GM18868 (cell line): ENCODE measurements around the gene NEBL.
"Not testable (repeated sequence)": the region's sequence is repeated elsewhere in the genome, so short reads cannot be mapped to it uniquely, and the experiment has no call there.

Source experiments
- ATAC-seq: cut with Tn5 transposase; IDR thresholded peaks from one replicate; pipeline ENCODE4 v1.9.1; 2021; ENCODE audit warnings: mild to moderate bottlenecking, moderate library complexity; ENCODE audit not compliant: unreplicated experiment

NEBL gene

GRCh38 chr10:20897146-20897825 lies at the start of gene NEBL:
NEBL (minus strand) TSS chr10:20897311; CDS start chr10:20897205, 106 bp downstream.
- no peak for ATAC-seq

- ATAC-seq, result no peak
Measured at GRCh38 chr10:20945546-20946332, 48.6 kb upstream of the NEBL start.

GRCh38 chr10:20944789-20945502 lies 47.8 kb upstream of the NEBL start:
- ATAC-seq, result no peak

GRCh38 chr10:20939414-20939813 lies 42.3 kb upstream of the NEBL start:
- not testable (repeated sequence) for ATAC-seq

- ATAC-seq, result no peak
Measured at GRCh38 chr10:20936396-20936795, 39.3 kb upstream of the NEBL start.

GRCh38 chr10:20935931-20936330 lies 38.8 kb upstream of the NEBL start:
- ATAC-seq, result no peak

- ATAC-seq, result no peak
Measured at GRCh38 chr10:20935301-20935700, 38.2 kb upstream of the NEBL start.

- ATAC-seq, result no peak
Measured at GRCh38 chr10:20933705-20934104, 36.6 kb upstream of the NEBL start.

- ATAC-seq, result no peak
Measured at GRCh38 chr10:20932606-20933126, 35.6 kb upstream of the NEBL start.

- no peak for ATAC-seq
Measured at GRCh38 chr10:20931156-20931795, 34.2 kb upstream of the NEBL start.

GRCh38 chr10:20927456-20927855 lies 30.3 kb upstream of the NEBL start:
- no peak for ATAC-seq

- no peak for ATAC-seq
Measured at GRCh38 chr10:20922451-20922850, 25.3 kb upstream of the NEBL start.

- no peak for ATAC-seq
Measured at GRCh38 chr10:20922033-20922432, 24.9 kb upstream of the NEBL start.

- ATAC-seq, result no peak
Measured at GRCh38 chr10:20920061-20920460, 22.9 kb upstream of the NEBL start.

- no peak for ATAC-seq
Measured at GRCh38 chr10:20919481-20919880, 22.4 kb upstream of the NEBL start.

GRCh38 chr10:20916976-20917375 lies 19.9 kb upstream of the NEBL start:
- ATAC-seq, result no peak

GRCh38 chr10:20912969-20913368 lies 15.9 kb upstream of the NEBL start:
- no peak for ATAC-seq

GRCh38 chr10:20911626-20912025 lies 14.5 kb upstream of the NEBL start:
- no peak for ATAC-seq

GRCh38 chr10:20909801-20910200 lies 12.7 kb upstream of the NEBL start:
- no peak for ATAC-seq

- ATAC-seq, result no peak
Measured at GRCh38 chr10:20908391-20908790, 11.3 kb upstream of the NEBL start.
